ENCODE measurements around the gene KIZ.

The KIZ gene

GRCh38 chr20:21118138-21118537 is 7.7 kb upstream of the KIZ start:
- TF ChIP-seq CTCF (IDR thresholded peaks at IDR 0.05; ENCODE audit: poor library complexity, severe bottlenecking) = no peak
- Histone ChIP-seq H3K27ac (ENCODE audit: poor library complexity, severe bottlenecking) (no peak overlapping the region), H3K36me3 (ENCODE audit: low read depth) (no peaks in the 10 kb centered on the region), H3K27me3 (ENCODE audit: insufficient read depth, poor library complexity, severe bottlenecking) (peaks cover 6% of the 10 kb centered on the region), H3K9me3 (ENCODE audit: severe bottlenecking) (no peaks in the 10 kb centered on the region), H3K4me1 (ENCODE audit: insufficient read depth, poor library complexity, severe bottlenecking) (no peaks in the 10 kb centered on the region), H3K4me3 (ENCODE audit: severe bottlenecking) (no peak overlapping the region)
- DNase-seq (ENCODE audit: low spot score) (no peak), ATAC-seq (ENCODE audit: low read depth) (no peak)

- H3K27me3 ChIP-seq (ENCODE audit: insufficient read depth, poor library complexity, severe bottlenecking) = peaks cover 5% of the 10 kb centered on the region
- H3K4me1 ChIP-seq (ENCODE audit: insufficient read depth, poor library complexity, severe bottlenecking) = no peaks in the 10 kb centered on the region
- no peak for DNase-seq (ENCODE audit: low spot score)
- no peaks in the 10 kb centered on the region for H3K36me3 ChIP-seq (ENCODE audit: low read depth)
- TF ChIP-seq CTCF (IDR thresholded peaks at IDR 0.05; ENCODE audit: poor library complexity, severe bottlenecking) = no peak
- no peak overlapping the region for H3K4me3 ChIP-seq (ENCODE audit: severe bottlenecking)
- H3K9me3 ChIP-seq (ENCODE audit: severe bottlenecking) = no peaks in the 10 kb centered on the region
- no peak for ATAC-seq (ENCODE audit: low read depth)
- no peak overlapping the region for H3K27ac ChIP-seq (ENCODE audit: poor library complexity, severe bottlenecking)
These were observed 7.1 kb upstream of the KIZ start for GRCh38 chr20:21118782-21119181.

GRCh38 chr20:21124190-21124589 is 1.7 kb upstream of the KIZ start:
- no peak for TF ChIP-seq CTCF (IDR thresholded peaks at IDR 0.05; ENCODE audit: poor library complexity, severe bottlenecking)
- ATAC-seq (ENCODE audit: low read depth) (no peak), DNase-seq (ENCODE audit: low spot score) (no peak)
- Histone ChIP-seq H3K4me3 (ENCODE audit: severe bottlenecking) (no peak overlapping the region), H3K36me3 (ENCODE audit: low read depth) (no peaks in the 10 kb centered on the region), H3K27ac (ENCODE audit: poor library complexity, severe bottlenecking) (no peak overlapping the region), H3K9me3 (ENCODE audit: severe bottlenecking) (no peaks in the 10 kb centered on the region), H3K27me3 (ENCODE audit: insufficient read depth, poor library complexity, severe bottlenecking) (no peaks in the 10 kb centered on the region), H3K4me1 (ENCODE audit: insufficient read depth, poor library complexity, severe bottlenecking) (no peaks in the 10 kb centered on the region)

GRCh38 chr20:21125072-21125848 is 622 bp upstream of the KIZ start:
- Histone ChIP-seq H3K4me3 (ENCODE audit: severe bottlenecking) (peak overlapping the region; percentile 71), H3K36me3 (ENCODE audit: low read depth) (no peaks in the 10 kb centered on the region), H3K4me1 (ENCODE audit: insufficient read depth, poor library complexity, severe bottlenecking) (no peaks in the 10 kb centered on the region), H3K27me3 (ENCODE audit: insufficient read depth, poor library complexity, severe bottlenecking) (no peaks in the 10 kb centered on the region), H3K27ac (ENCODE audit: poor library complexity, severe bottlenecking) (no peak overlapping the region), H3K9me3 (ENCODE audit: severe bottlenecking) (no peaks in the 10 kb centered on the region)
- peak; percentile 37 for ATAC-seq (ENCODE audit: low read depth)
- no peak for TF ChIP-seq CTCF (IDR thresholded peaks at IDR 0.05; ENCODE audit: poor library complexity, severe bottlenecking)
- no peak for DNase-seq (ENCODE audit: low spot score)

- Histone ChIP-seq H3K4me3 (ENCODE audit: severe bottlenecking) (peak overlapping the region; percentile 71), H3K36me3 (ENCODE audit: low read depth) (no peaks in the 10 kb centered on the region; the same call in 1 of the 2 replicates), H3K4me1 (ENCODE audit: insufficient read depth, poor library complexity, severe bottlenecking) (no peaks in the 10 kb centered on the region), H3K27me3 (ENCODE audit: insufficient read depth, poor library complexity, severe bottlenecking) (no peaks in the 10 kb centered on the region), H3K9me3 (ENCODE audit: severe bottlenecking) (no peaks in the 10 kb centered on the region), H3K27ac (ENCODE audit: poor library complexity, severe bottlenecking) (no peak overlapping the region)
- ATAC-seq (ENCODE audit: low read depth) (no peak), DNase-seq (ENCODE audit: low spot score) (no peak)
- TF ChIP-seq CTCF (IDR thresholded peaks at IDR 0.05; ENCODE audit: poor library complexity, severe bottlenecking) = no peak
These were observed 644 bp downstream of the KIZ start for GRCh38 chr20:21126581-21126870.

Data from RWPE2 (cell line).